GM12801 (cell line): ENCODE data around the gene NKD1.

Experiments used
- TF ChIP-seq, protein P1 (sequence below): IDR thresholded peaks from one replicate; pipeline ENCODE4 v1.5.1; 2011; ENCODE audit warnings: control low read depth; ENCODE audit not compliant: insufficient read length; ENCODE audit errors: extremely low read depth

Gene NKD1

GRCh38 chr16:50651835-50652438, 103.7 kb downstream of the NKD1 start:
- TF ChIP-seq, protein P1, sequence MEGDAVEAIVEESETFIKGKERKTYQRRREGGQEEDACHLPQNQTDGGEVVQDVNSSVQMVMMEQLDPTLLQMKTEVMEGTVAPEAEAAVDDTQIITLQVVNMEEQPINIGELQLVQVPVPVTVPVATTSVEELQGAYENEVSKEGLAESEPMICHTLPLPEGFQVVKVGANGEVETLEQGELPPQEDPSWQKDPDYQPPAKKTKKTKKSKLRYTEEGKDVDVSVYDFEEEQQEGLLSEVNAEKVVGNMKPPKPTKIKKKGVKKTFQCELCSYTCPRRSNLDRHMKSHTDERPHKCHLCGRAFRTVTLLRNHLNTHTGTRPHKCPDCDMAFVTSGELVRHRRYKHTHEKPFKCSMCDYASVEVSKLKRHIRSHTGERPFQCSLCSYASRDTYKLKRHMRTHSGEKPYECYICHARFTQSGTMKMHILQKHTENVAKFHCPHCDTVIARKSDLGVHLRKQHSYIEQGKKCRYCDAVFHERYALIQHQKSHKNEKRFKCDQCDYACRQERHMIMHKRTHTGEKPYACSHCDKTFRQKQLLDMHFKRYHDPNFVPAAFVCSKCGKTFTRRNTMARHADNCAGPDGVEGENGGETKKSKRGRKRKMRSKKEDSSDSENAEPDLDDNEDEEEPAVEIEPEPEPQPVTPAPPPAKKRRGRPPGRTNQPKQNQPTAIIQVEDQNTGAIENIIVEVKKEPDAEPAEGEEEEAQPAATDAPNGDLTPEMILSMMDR, result no peak

DNA sequence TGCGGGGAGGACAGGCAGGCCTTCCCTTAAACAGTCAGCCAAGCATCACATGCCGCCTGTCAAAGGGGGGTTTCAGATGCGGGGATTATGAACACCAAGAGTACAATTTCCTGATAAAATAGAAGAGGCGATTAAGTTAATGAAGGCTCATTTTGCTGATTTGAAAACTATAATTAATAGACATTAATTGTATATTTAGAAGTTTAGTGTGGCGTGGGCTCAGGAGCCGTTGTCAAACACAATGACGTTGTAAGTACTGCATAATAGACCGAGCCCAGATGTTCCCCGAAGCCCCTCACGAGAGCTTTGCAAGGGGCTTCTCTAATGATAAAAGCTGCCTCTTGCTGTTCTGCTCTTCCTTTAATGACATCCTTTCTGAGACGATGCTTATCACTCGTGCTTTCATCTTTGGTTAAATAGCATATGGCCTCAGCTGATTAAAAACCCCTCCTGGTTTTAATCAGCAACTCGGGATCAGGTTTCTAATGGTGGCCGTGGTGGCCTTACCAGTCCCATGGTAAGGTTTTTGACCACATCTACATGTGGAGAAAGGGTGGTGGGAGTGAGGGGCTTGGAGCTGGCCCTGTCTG, 104.7 kb downstream of the NKD1 start:
- TF ChIP-seq, protein P1, result no peak

DNA sequence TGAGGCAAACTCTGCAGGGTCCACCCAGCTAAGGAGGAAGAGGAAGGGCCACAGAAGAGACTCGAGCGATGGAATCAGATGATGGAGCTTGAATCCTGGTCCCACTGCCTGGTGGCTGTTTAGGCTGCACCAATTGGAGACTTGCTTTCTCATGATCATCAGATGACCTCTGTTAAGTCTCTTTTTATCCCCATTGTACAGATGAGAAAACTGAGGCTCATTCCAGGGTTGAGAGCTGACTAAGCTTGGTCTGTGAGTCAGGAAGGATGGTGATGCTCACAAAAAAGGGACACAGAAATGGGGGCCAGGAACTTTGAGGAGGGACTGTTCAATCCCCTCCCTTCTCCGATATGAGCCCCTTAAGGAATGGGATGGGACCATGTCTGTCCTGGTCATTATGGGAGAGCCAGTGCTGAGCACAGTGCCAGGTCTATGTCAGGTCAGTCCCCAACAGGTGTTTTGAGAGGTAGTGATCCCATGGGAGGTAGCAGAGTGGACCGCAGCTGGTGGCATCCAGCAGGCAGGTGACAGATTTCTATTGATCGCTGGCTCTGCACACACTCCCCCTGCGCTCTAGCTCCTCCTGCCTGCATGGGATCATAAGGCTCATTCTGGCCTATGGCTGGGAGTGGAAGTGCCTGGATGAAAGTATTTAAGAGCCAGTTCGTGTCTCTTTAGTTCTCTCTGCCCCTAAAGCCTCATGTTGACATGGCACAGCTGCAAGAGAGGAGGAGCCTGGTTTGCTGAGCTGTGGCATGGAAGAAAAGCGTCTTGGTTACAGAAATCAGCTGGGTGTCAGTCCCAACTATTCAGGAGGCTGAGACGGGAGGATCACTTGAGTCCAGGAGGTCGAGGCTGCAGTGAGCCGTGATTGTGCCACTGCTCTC, 105.7 kb downstream of the NKD1 start:
- TF ChIP-seq, protein P1, result no peak

DNA sequence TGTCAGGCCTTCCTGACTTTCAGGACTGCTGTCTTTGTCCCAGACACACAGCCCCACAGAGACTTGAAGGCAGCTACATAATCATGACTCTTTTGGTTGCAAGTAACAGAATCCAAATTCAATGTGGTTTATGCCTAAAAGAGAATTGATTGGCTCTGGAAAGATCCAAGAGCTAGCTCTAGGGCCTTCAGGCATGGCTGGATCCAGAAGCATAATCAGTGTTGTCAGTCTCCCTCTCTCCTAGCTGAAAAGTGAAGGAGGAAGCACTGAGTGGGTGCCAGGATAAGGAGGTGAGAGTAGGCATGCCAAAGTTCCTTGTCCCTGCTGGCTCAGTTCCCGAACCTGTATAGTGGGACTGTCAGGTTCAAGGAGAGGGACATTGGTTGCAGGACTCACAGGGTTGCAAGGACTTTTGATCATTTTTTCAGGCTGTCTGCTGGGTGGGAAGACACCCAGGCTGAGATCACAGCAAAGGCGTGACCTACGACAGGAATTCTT, 107.4 kb downstream of the NKD1 start:
- TF ChIP-seq, protein P1, result no peak

DNA sequence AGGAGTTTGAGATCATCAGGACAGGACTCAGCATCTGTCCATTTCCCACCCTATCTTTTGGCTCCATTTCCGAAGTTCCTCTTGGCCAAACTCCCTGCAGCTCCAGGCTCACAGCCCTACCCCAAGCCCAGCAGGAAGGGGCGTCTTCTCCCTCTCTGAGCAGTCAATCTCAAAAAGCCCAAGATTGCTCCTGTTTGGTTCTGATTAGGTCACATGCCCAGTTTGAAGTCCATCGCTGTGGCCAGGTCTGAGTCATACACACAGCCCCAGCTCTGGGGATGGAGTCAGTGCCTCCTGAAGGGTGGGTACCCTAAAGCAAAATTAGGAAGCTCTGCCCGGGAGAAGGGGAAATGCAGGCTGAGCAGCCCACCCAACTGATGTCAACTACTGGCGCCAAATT, 109.0 kb downstream of the NKD1 start:
- TF ChIP-seq, protein P1, result no peak

- TF ChIP-seq, protein P1, result no peak
Observed at GRCh38 chr16:50659806-50660205, 111.6 kb downstream of the NKD1 start.

GRCh38 chr16:50662306-50662940, 114.2 kb downstream of the NKD1 start:
- TF ChIP-seq, protein P1, result no peak
